ENCODE data around the gene FAH. TPM values are rescaled to one million over a fixed set of nuclear protein-coding genes. Genes with fewer than 3 reads are reported as not detected.
A peak's percentile ranks its signal among the peaks of the same experiment; 100 is the strongest.
"Not testable (repeated sequence)": the region's sequence is repeated elsewhere in the genome, so short reads cannot be mapped to it uniquely, and the experiment has no call there.

The FAH gene
- total and polyA plus RNA-seq, 8 donors, result 7.6 to 40.6 (median 18.9) TPM

DNA sequence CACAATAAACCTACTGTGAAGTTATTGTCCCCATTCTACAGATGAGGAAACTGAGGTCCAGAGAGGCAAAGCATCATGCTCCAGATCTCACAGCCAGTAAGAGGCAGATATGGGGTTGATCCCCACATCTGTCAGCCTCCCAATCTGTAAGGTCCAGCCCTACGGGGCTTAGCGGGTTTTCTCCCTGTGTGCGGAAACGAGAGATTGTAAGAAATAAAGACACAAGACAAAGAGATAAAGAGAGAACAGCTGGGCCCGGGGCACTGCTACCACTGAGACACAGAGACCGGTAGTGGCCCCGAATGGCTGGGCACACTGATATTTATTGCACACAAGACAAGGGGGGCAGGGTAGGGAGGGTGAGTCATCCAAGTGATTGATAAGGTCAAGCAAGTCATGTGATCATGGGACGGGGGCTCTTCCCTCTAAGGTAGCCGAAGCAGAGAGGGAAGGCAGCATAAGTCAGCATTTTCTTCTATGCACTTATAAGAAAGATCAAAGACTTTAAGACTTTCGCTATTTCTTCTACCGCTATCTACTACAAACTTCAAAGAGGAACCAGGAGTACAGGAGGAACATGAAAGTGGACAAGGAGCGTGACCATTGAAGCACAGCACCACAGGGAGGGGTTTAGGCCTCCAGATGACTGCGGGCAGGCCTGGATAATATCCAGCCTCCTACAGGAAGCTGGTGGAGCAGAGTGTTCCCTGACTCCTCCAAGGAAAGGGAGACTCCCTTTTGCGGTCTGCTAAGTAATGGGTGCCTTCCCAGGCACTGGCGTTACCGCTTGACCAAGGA lies 2.8 kb downstream of the FAH start:
- H3K4me3 ChIP-seq, H3K9me3 ChIP-seq, H3K27me3 ChIP-seq: not testable (repeated sequence)
- WGBS, 5 donors, result 53 to 67% (median 62%) methylated on average over 16 of the region's 16 CpGs
- DNase-seq, result peak; percentile 37 to 70
- TF ChIP-seq POLR2AphosphoS5 (IDR thresholded peaks at IDR 0.05), result peak in 2 of 3 donors; percentile 47 to 57
- H3K27ac ChIP-seq, result peak overlapping the region in 4 of 5 donors; percentile 9 to 33 (median 26)
- H3K4me1 ChIP-seq, result peaks cover 17 to 50% (median 44%) of the 10 kb centered on the region in 4 donors
- H3K36me3 ChIP-seq, result peaks cover 0 to 22% (median 20%) of the 10 kb centered on the region in 4 donors
- intact Hi-C loops (cut with DNase I; ENCODE audit: low total_unique reads), result loop anchor here (10.0 kb wide), 1 partner anchor 91 kb away; no protein-coding TSS in a partner anchor

DNA sequence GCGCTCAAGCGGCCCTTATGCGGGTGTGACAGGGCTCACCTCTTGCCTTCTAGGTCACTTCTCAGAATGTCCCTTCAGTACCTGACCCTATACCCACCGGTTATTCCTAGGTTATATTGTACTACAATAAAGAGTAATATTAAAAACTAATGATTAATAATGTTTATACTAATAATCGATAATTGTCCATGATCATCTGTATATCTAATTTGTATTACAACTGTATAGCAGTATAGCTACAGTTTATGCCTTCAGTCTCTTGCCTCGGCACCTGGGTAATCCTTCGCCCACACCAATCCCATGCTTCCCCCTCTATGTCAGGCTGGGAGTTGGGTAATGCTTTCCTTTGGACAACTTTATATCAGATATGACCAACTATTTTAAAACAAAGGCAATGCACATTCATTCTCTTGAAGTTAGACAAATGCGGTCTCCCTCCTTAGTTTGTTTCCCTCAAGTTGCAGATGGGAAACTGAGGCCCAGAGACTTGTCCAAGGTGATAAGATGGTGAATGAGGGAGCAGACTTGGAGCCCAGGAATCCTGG lies 3.4 kb downstream of the FAH start:
- DNase-seq, result no peak
- no peaks in the 10 kb centered on the region for H3K27me3 ChIP-seq
- H3K36me3 ChIP-seq, result peaks cover 0 to 26% (median 22%) of the 10 kb centered on the region in 4 donors
- TF ChIP-seq, protein P1, sequence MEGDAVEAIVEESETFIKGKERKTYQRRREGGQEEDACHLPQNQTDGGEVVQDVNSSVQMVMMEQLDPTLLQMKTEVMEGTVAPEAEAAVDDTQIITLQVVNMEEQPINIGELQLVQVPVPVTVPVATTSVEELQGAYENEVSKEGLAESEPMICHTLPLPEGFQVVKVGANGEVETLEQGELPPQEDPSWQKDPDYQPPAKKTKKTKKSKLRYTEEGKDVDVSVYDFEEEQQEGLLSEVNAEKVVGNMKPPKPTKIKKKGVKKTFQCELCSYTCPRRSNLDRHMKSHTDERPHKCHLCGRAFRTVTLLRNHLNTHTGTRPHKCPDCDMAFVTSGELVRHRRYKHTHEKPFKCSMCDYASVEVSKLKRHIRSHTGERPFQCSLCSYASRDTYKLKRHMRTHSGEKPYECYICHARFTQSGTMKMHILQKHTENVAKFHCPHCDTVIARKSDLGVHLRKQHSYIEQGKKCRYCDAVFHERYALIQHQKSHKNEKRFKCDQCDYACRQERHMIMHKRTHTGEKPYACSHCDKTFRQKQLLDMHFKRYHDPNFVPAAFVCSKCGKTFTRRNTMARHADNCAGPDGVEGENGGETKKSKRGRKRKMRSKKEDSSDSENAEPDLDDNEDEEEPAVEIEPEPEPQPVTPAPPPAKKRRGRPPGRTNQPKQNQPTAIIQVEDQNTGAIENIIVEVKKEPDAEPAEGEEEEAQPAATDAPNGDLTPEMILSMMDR (IDR thresholded peaks at IDR 0.05), result no peak
- TF ChIP-seq POLR2AphosphoS5 (IDR thresholded peaks at IDR 0.05) (no peak), EP300 (IDR thresholded peaks at IDR 0.05) (no peak), POLR2A (IDR thresholded peaks at IDR 0.05) (no peak)
- H3K4me3 ChIP-seq, result no peak overlapping the region
- H3K9me3 ChIP-seq, result no peaks in the 10 kb centered on the region
- WGBS, 5 donors, result 78 to 93% (median 89%) methylated on average over 8 of the region's 8 CpGs
- H3K4me1 ChIP-seq, result peaks cover 24 to 56% (median 50%) of the 10 kb centered on the region in 4 donors
- intact Hi-C loops (cut with DNase I; ENCODE audit: low total_unique reads), result loop anchor here (10.0 kb wide), 1 partner anchor 91 kb away; no protein-coding TSS in a partner anchor
- H3K27ac ChIP-seq, result peak overlapping the region in 2 of 5 donors; percentile 22 to 29

DNA sequence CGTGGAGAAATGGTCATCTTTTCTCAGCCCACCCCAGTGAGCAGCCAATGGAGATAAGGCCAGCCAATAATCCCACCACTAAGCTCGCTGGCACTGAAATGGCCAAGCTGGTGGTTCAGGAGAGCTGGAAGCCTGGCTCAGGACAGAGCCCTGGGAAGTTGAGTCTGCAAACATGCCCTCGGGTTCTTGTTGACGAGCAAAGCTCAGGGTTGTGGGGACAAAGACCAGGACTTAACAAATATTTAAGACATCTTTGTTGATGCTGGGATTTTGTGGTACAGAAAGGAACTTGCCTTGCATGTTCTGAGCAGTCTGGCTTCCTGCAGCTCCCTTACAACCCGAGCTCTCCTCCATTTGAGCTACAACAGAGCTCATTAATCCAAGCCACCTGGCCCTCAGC lies 4.4 kb downstream of the FAH start:
- H3K36me3 ChIP-seq, result peaks cover 0 to 33% (median 24%) of the 10 kb centered on the region in 4 donors
- no peaks in the 10 kb centered on the region for H3K9me3 ChIP-seq
- no peaks in the 10 kb centered on the region for H3K27me3 ChIP-seq
- WGBS, 5 donors, result 86 to 95% (median 93%) methylated on average over 5 of the region's 5 CpGs
- H3K4me3 ChIP-seq, result no peak overlapping the region
- intact Hi-C loops (cut with DNase I; ENCODE audit: low total_unique reads), result loop anchor here (10.0 kb wide), 1 partner anchor 92 kb away; no protein-coding TSS in a partner anchor
- H3K4me1 ChIP-seq, result peaks cover 33 to 61% (median 55%) of the 10 kb centered on the region in 4 donors
- no peak for DNase-seq
- H3K27ac ChIP-seq, result no peak overlapping the region
- no peak for TF ChIP-seq EP300 (IDR thresholded peaks at IDR 0.05)
- no peak for TF ChIP-seq POLR2AphosphoS5 (IDR thresholded peaks at IDR 0.05)
- TF ChIP-seq, protein P1 (IDR thresholded peaks at IDR 0.05), result no peak
- TF ChIP-seq POLR2A (IDR thresholded peaks at IDR 0.05), result no peak

DNA sequence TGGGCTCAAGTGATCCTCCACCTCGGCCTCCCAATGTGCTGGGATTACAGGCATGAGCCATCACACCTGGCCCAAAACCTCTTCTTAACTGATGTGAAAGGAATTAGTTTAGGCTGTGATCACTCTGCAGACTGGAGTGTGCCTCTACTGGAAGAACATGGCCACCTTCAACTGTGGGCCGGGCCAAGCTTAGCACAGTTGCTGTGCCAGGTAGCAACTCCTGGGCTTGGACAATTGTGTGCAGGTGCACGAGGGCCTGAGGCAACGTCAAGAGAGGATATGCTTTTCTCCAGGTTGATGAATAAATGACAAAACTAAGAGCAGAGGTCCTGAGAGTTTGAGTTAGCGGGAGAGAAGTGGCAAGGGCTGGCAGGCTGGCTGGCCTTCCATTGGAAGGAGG lies 6.5 kb downstream of the FAH start:
- no peaks in the 10 kb centered on the region for H3K9me3 ChIP-seq
- peaks cover 30 to 48% (median 47%) of the 10 kb centered on the region in 4 donors for H3K4me1 ChIP-seq
- H3K4me3 ChIP-seq, result no peak overlapping the region
- no peak overlapping the region for H3K27ac ChIP-seq
- no peak for DNase-seq
- 93 to 99% (median 95%) methylated on average over 5 of the region's 5 CpGs for WGBS, 5 donors
- intact Hi-C loops (cut with DNase I; ENCODE audit: low total_unique reads), result loop anchor here (10.0 kb wide), 1 partner anchor 94 kb away; no protein-coding TSS in a partner anchor
- peaks cover 0 to 39% (median 36%) of the 10 kb centered on the region in 4 donors for H3K36me3 ChIP-seq
- no peak for TF ChIP-seq POLR2AphosphoS5 (IDR thresholded peaks at IDR 0.05)
- TF ChIP-seq, protein P1 (IDR thresholded peaks at IDR 0.05), result no peak
- no peak for TF ChIP-seq EP300 (IDR thresholded peaks at IDR 0.05)
- no peak for TF ChIP-seq POLR2A (IDR thresholded peaks at IDR 0.05)
- no peaks in the 10 kb centered on the region for H3K27me3 ChIP-seq
